MM.1S (cell line): ENCODE measurements around the gene EIF3L.

ENCODE experiments used
- DNase-seq: peaks from one replicate; pipeline ENCODE4 v3.0.0-alpha.2; 2015
- H2AFZ ChIP-seq: fragments of 300-600 bp; sonication (generic); 2 replicates; pipeline ENCODE4 v1.6.0; 2016; ENCODE audit warnings: antibody characterized with exemption, low read length
- H3F3A ChIP-seq: fragments of 300-600 bp; sonication (generic); 2 replicates; pipeline ENCODE4 v1.6.1; 2016; ENCODE audit warnings: mild to moderate bottlenecking, antibody characterized with exemption, low read length, moderate library complexity, mixed read lengths; ENCODE audit not compliant: insufficient read depth
- H3K27ac ChIP-seq: fragments of 300-600 bp; sonication (generic); 2 replicates; pipeline ENCODE4 v1.5.1; 2016; ENCODE audit warnings: mild to moderate bottlenecking, low read length
- H3K27me3 ChIP-seq: fragments of 300-600 bp; sonication (generic); replicated peaks from 2 replicates; pipeline ENCODE4 v1.6.0; 2016; ENCODE audit warnings: low read length; ENCODE audit not compliant: insufficient read depth
- H3K36me3 ChIP-seq: fragments of 300-600 bp; sonication (generic); replicated peaks from 2 replicates; pipeline ENCODE4 v1.6.1; 2016; ENCODE audit warnings: mild to moderate bottlenecking, low read length, mixed read lengths; ENCODE audit not compliant: insufficient read depth
- H3K4me1 ChIP-seq: fragments of 300-600 bp; sonication (generic); 2 replicates; pipeline ENCODE4 v1.6.1; 2016; ENCODE audit warnings: low read length, mixed read lengths
- H3K4me2 ChIP-seq: fragments of 300-600 bp; sonication (generic); 2 replicates; pipeline ENCODE4 v1.6.0; 2016; ENCODE audit warnings: low read depth, low read length
- H3K4me3 ChIP-seq: fragments of 300-600 bp; sonication (generic); 2 replicates; pipeline ENCODE4 v1.5.1; 2016; ENCODE audit warnings: low read length, mixed read lengths
- H3K79me2 ChIP-seq: fragments of 300-600 bp; sonication (generic); 2 replicates; pipeline ENCODE4 v1.6.1; 2016; ENCODE audit warnings: mixed run types, low read length, mixed read lengths
- H3K9ac ChIP-seq: fragments of 300-600 bp; sonication (generic); 2 replicates; pipeline ENCODE4 v1.6.1; 2016; ENCODE audit warnings: low read length, mixed read lengths
- H3K9me2 ChIP-seq: fragments of 300-600 bp; sonication (generic); replicated peaks from 2 replicates; pipeline ENCODE4 v1.6.1; 2016; ENCODE audit warnings: mild to moderate bottlenecking, low read length, mixed read lengths; ENCODE audit not compliant: insufficient read depth
- H3K9me3 ChIP-seq: fragments of 300-600 bp; sonication (generic); replicated peaks from 2 replicates; pipeline ENCODE4 v1.6.1; 2016; ENCODE audit warnings: mild to moderate bottlenecking, low read length, mixed read lengths; ENCODE audit not compliant: insufficient read depth
- H4K20me1 ChIP-seq: fragments of 300-600 bp; sonication (generic); 2 replicates; pipeline ENCODE4 v1.6.1; 2016; ENCODE audit warnings: mild to moderate bottlenecking, low read length, moderate library complexity, mixed read lengths; ENCODE audit not compliant: insufficient read depth
- CTCF ChIP-seq: fragments of 300-600 bp; sonication (generic); IDR thresholded peaks from 2 replicates; pipeline ENCODE4 v1.5.1; 2016; ENCODE audit warnings: antibody characterized with exemption, low read length, mixed read lengths
- EZH2 ChIP-seq: fragments of 300-600 bp; sonication (generic); optimal IDR thresholded peaks from 2 replicates; pipeline ENCODE3; 2017; ENCODE audit warnings: low read depth, mild to moderate bottlenecking, antibody characterized with exemption, low read length, mixed read lengths
- EZH2phosphoT487 ChIP-seq: fragments of 300-600 bp; sonication (generic); IDR thresholded peaks from 2 replicates; pipeline ENCODE4 v1.6.1; 2018; ENCODE audit warnings: antibody characterized with exemption, low read length

Gene EIF3L

GRCh38 chr22:37806409-37807333 is 42.5 kb upstream of the EIF3L start:
- TF ChIP-seq CTCF (no peak), EZH2phosphoT487 (peak; percentile 73; the same call in 1 of the 2 replicates), EZH2 (peak; percentile 52)
- Histone ChIP-seq H3K27ac (no peak overlapping the region), H2AFZ (no peak overlapping the region), H3F3A (0 out of 2 replicates have a peak, but pooled peaks cover 5% of the 10 kb centered on the region), H3K4me1 (no peaks in the 10 kb centered on the region), H3K36me3 (no peaks in the 10 kb centered on the region), H3K79me2 (no peaks in the 10 kb centered on the region), H3K9ac (no peak overlapping the region), H3K4me2 (peak overlapping the region; percentile 82), H3K9me3 (no peaks in the 10 kb centered on the region), H3K27me3 (peaks cover 62% of the 10 kb centered on the region), H3K9me2 (no peaks in the 10 kb centered on the region), H4K20me1 (no peaks in the 10 kb centered on the region), H3K4me3 (peak overlapping the region; percentile 53)
- DNase-seq, result no peak

- Histone ChIP-seq H3K9me2 (no peaks in the 10 kb centered on the region), H3K79me2 (no peaks in the 10 kb centered on the region), H3K36me3 (no peaks in the 10 kb centered on the region), H4K20me1 (no peaks in the 10 kb centered on the region), H3K4me3 (peak within 1 kb of the TSS; percentile 53), H3K4me2 (peak within 1 kb of the TSS; percentile 82), H2AFZ (peak within 1 kb of the TSS; percentile 59), H3K27me3 (peaks cover 52% of the 10 kb centered on the region), H3K4me1 (no peaks in the 10 kb centered on the region), H3F3A (0 out of 2 replicates have a peak, but pooled peaks cover 5% of the 10 kb centered on the region), H3K27ac (no peak within 1 kb of the TSS), H3K9me3 (no peaks in the 10 kb centered on the region), H3K9ac (peak within 1 kb of the TSS; percentile 13; the same call in 1 of the 2 replicates)
- TF ChIP-seq EZH2phosphoT487 (no peak), EZH2 (peak; percentile 0), CTCF (no peak)
- DNase-seq, result peak; percentile 93
Measured at GRCh38 chr22:37807410-37808293, 41.6 kb upstream of the EIF3L start, which contains the start of gene GCAT. TSS of gene GCAT (plus strand) at chr22:37807934. CDS start at chr22:37807968, 34 bp downstream.

- Histone ChIP-seq H4K20me1 (no peaks in the 10 kb centered on the region), H2AFZ (peak overlapping the region; percentile 59)
- no peak for DNase-seq
Measured at GRCh38 chr22:37808294-37808657, 40.9 kb upstream of the EIF3L start.

More at GRCh38 chr22:37808294-37808657, 40.9 kb upstream of the EIF3L start:
- no peak for TF ChIP-seq CTCF
- TF ChIP-seq EZH2phosphoT487, result no peak
- no peak for TF ChIP-seq EZH2
- Histone ChIP-seq H3K9me2 (no peaks in the 10 kb centered on the region), H3K79me2 (no peaks in the 10 kb centered on the region), H3K4me3 (peak overlapping the region; percentile 53), H3K9ac (peak overlapping the region; percentile 13; the same call in 1 of the 2 replicates), H3K9me3 (no peaks in the 10 kb centered on the region), H3K4me2 (peak overlapping the region; percentile 82), H3F3A (0 out of 2 replicates have a peak, but pooled peaks cover 5% of the 10 kb centered on the region), H3K27me3 (peaks cover 46% of the 10 kb centered on the region), H3K36me3 (no peaks in the 10 kb centered on the region), H3K4me1 (no peaks in the 10 kb centered on the region), H3K27ac (no peak overlapping the region)
